HG02571 (cell line): ENCODE data around the gene KCNIP2.
"Not testable (repeated sequence)": the region's sequence is repeated elsewhere in the genome, so short reads cannot be mapped to it uniquely, and the experiment has no call there.

ENCODE experiments used
- ATAC-seq: cut with Tn5 transposase; IDR thresholded peaks from one replicate; pipeline ENCODE4 v1.9.1; 2021; ENCODE audit warnings: mild to moderate bottlenecking, moderate library complexity; ENCODE audit not compliant: unreplicated experiment

Gene KCNIP2

GRCh38 chr10:101829561-101830315 lies 13.9 kb downstream of the KCNIP2 start:
- ATAC-seq, result peak; percentile 20

GRCh38 chr10:101828766-101829551 lies 14.6 kb downstream of the KCNIP2 start:
- no peak for ATAC-seq

- no peak for ATAC-seq
Measured at GRCh38 chr10:101827919-101828600, 15.5 kb downstream of the KCNIP2 start.

- no peak for ATAC-seq
Measured at GRCh38 chr10:101826852-101827434, 16.7 kb downstream of the KCNIP2 start.

GRCh38 chr10:101824736-101825135 lies 18.9 kb downstream of the KCNIP2 start:
- no peak for ATAC-seq

- peak; percentile 6 for ATAC-seq
Measured at GRCh38 chr10:101818872-101819633, 24.5 kb downstream of the KCNIP2 start.

GRCh38 chr10:101818119-101818871 lies 25.3 kb downstream of the KCNIP2 start, which contains the start of gene OGA:
Gene OGA, minus strand, starts transcription at chr10:101818444. Its CDS starts 422 bp downstream, at chr10:101818022.
- ATAC-seq, result peak; percentile 81

- ATAC-seq, result peak; percentile 3
Measured at GRCh38 chr10:101817337-101818118, 26.1 kb downstream of the KCNIP2 start.

GRCh38 chr10:101816913-101817336 lies 26.7 kb downstream of the KCNIP2 start:
- no peak for ATAC-seq

- ATAC-seq, result no peak
Measured at GRCh38 chr10:101816376-101816775, 27.2 kb downstream of the KCNIP2 start.

GRCh38 chr10:101814466-101815071 lies 29.0 kb downstream of the KCNIP2 start:
- ATAC-seq, result no peak

GRCh38 chr10:101812606-101813005 lies 31.0 kb downstream of the KCNIP2 start:
- ATAC-seq, result no peak

GRCh38 chr10:101807158-101807557 lies 36.4 kb downstream of the KCNIP2 start:
- ATAC-seq, result no peak

GRCh38 chr10:101803511-101803910 lies 40.1 kb downstream of the KCNIP2 start:
- ATAC-seq, result no peak

- ATAC-seq, result no peak
Measured at GRCh38 chr10:101797403-101798059, 46.1 kb downstream of the KCNIP2 start.

- ATAC-seq, result no peak
Measured at GRCh38 chr10:101793526-101793925, 50.1 kb downstream of the KCNIP2 start.

- ATAC-seq, result no peak
Measured at GRCh38 chr10:101789686-101790085, 53.9 kb downstream of the KCNIP2 start.

GRCh38 chr10:101789231-101789630 lies 54.4 kb downstream of the KCNIP2 start:
- not testable (repeated sequence) for ATAC-seq
